Astrocyte of the hippocampus (primary cell): ENCODE results near the gene PEX26.
"Not testable (repeated sequence)": the region's sequence is repeated elsewhere in the genome, so short reads cannot be mapped to it uniquely, and the experiment has no call there.

Experiments used
- DNase-seq: peaks from one replicate; pipeline ENCODE4 v3.0.0; 2011; ENCODE audit warnings: low read depth, low spot score

Gene PEX26

GRCh38 chr22:18118345-18118915, 40.6 kb downstream of the PEX26 start:
- DNase-seq = no peak

- no peak for DNase-seq
These were observed 41.8 kb downstream of the PEX26 start for GRCh38 chr22:18119409-18120110.

- no peak for DNase-seq
These were observed 43.1 kb downstream of the PEX26 start for GRCh38 chr22:18120857-18121256.

GRCh38 chr22:18121506-18121905, 43.7 kb downstream of the PEX26 start:
- DNase-seq = no peak

GRCh38 chr22:18121954-18122554, 44.3 kb downstream of the PEX26 start:
- DNase-seq = no peak

GRCh38 chr22:18123476-18124025, 45.8 kb downstream of the PEX26 start:
- not testable (repeated sequence) for DNase-seq

- DNase-seq = no peak
These were observed 48.8 kb downstream of the PEX26 start for GRCh38 chr22:18126606-18127005.

GRCh38 chr22:18130018-18130417, 52.2 kb downstream of the PEX26 start:
- no peak for DNase-seq

- DNase-seq = no peak
These were observed 53.1 kb downstream of the PEX26 start for GRCh38 chr22:18130699-18131429.

GRCh38 chr22:18133452-18133851, 55.7 kb downstream of the PEX26 start:
- DNase-seq = no peak

GRCh38 chr22:18136563-18137320, 59.0 kb downstream of the PEX26 start:
- no peak for DNase-seq

GRCh38 chr22:18141004-18141403, 63.2 kb downstream of the PEX26 start:
- not testable (repeated sequence) for DNase-seq

GRCh38 chr22:18144105-18144504, 66.3 kb downstream of the PEX26 start:
- DNase-seq = no peak

GRCh38 chr22:18145676-18146388, 68.0 kb downstream of the PEX26 start:
- no peak for DNase-seq

GRCh38 chr22:18146389-18146753, 68.6 kb downstream of the PEX26 start:
- DNase-seq = no peak

- DNase-seq = no peak
These were observed 70.0 kb downstream of the PEX26 start for GRCh38 chr22:18147791-18148190.

GRCh38 chr22:18148293-18148965, 70.6 kb downstream of the PEX26 start:
- no peak for DNase-seq

- no peak for DNase-seq
These were observed 74.7 kb downstream of the PEX26 start for GRCh38 chr22:18152519-18152918.

- peak; percentile 38 for DNase-seq
These were observed 77.1 kb downstream of the PEX26 start for GRCh38 chr22:18154821-18155390.
